ENCODE data around the gene GNG13. TPM values are rescaled to one million over a fixed set of nuclear protein-coding genes. Genes with fewer than 3 reads are reported as not detected.
"Not testable (repeated sequence)": the region's sequence is repeated elsewhere in the genome, so short reads cannot be mapped to it uniquely, and the experiment has no call there.

Gene GNG13
- total RNA-seq, 2 experiments from 2014 or later: not detected

DNA sequence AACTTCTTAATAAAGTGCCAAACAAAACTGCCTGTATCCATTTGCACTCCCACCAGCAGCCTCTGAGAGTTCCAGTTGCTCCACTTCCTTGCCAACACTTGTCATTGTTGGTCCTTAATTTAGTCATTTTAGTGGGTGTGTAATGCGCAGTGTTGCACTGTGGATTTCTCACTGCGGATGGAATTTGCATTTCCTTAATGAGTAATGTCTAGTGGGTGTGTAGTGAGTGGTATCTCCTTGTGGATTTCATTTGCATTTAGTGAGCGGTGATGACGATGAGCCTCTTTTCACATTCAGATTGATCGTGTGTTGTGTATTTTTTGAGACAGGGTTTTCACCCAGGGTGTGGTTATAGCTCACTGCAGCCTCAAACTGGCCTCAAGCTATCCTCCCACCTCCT lies 44.1 kb downstream of the GNG13 start:
- Mint-ChIP-seq H3K4me3 (no peak overlapping the region), H3K27me3 (ENCODE audit: low read depth) (peaks cover 4% of the 10 kb centered on the region), H3K36me3 (ENCODE audit: low read depth) (no peaks in the 10 kb centered on the region), H3K4me1 (ENCODE audit: low read depth) (peaks cover 1% of the 10 kb centered on the region), H3K27ac (no peak overlapping the region), H3K9me3 (peaks cover 2% of the 10 kb centered on the region)
- intact Hi-C loops (cut with micrococcal nuclease): no loop called here
- CTCF ChIA-PET: interaction anchor here (0.7 to 1.3 kb wide), 2 partner anchors 44 to 735 kb away, joined by 3 to 5 read pairs; no protein-coding TSS in a partner anchor
- no peak for DNase-seq

DNA sequence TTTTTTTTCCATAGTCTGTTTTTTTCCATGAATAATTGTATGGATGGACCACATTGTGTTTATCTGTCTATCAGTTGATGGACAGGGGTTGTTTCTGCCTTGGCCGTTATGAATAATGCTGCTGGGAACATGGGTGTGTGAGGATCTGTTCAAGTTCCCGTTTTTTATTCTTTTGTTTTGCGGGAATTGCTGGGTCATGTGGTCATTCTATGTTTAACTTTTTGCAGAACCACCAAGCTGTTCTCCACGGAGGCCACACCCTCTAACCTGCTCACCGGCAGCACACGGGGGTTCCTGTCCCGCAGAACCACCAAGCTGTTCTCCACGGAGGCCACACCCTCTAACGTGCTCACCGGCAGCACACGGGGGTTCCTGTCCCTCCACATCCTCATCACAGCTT lies 45.9 kb downstream of the GNG13 start:
- H3K27ac Mint-ChIP-seq: no peak overlapping the region
- DNase-seq: no peak
- intact Hi-C loops (cut with micrococcal nuclease): no loop called here
- H3K9me3 Mint-ChIP-seq: peaks cover 2% of the 10 kb centered on the region
- no peak overlapping the region for H3K4me3 Mint-ChIP-seq
- no peaks in the 10 kb centered on the region for H3K36me3 Mint-ChIP-seq (ENCODE audit: low read depth)
- peaks cover 4% of the 10 kb centered on the region for H3K27me3 Mint-ChIP-seq (ENCODE audit: low read depth)
- H3K4me1 Mint-ChIP-seq (ENCODE audit: low read depth): peaks cover 1% of the 10 kb centered on the region
- CTCF ChIA-PET: interaction anchor here (0.6 kb wide), 1 partner anchor 66 kb away, joined by 4 read pairs; no protein-coding TSS in a partner anchor

DNA sequence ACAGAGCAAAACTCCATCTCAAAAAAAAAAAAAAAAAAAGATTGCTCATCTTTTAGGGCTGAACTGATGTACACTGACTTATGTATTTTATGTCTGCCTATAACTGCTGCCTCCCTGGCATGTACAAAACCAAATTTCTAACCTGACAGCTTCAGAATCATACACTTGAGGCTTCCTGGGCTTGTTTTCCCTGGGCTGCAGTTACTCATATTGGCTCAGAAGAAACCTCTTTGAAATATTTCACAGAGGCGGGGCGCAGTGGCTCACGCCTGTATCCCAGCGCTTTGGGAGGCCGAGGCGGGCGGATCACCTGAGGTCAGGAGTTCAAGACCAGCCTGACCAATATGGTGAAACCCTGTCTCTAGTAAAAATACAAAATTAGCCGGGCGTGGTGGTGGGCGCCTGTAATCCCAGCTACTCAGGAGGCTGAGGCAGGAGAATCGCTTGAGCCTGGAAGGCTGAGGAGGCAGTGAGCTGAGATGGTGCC lies 46.4 kb downstream of the GNG13 start:
- CTCF ChIA-PET: interaction anchor here (0.6 kb wide), 1 partner anchor 66 kb away, joined by 4 read pairs; no protein-coding TSS in a partner anchor
- H3K27me3 Mint-ChIP-seq (ENCODE audit: low read depth); H3K36me3 Mint-ChIP-seq (ENCODE audit: low read depth); H3K4me1 Mint-ChIP-seq (ENCODE audit: low read depth); H3K27ac Mint-ChIP-seq; H3K4me3 Mint-ChIP-seq; DNase-seq; intact Hi-C loops (cut with micrococcal nuclease); H3K9me3 Mint-ChIP-seq: not testable (repeated sequence)

DNA sequence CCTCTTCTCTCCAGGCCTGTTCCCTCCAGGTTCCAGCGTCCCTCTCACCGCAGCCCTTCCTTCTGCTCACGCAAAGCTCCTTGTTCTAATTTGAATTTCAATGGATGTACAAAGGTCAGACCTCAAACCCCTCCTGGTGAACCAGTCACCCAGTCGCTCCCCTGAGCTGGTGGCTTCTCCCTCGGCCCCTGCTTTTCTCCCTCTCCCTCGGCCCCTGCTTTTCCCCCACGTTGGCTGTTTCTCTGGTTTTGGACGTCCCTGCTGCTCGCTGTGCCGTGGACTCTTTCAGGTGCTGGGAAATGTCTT lies 48.6 kb downstream of the GNG13 start:
- H3K4me3 Mint-ChIP-seq: no peak overlapping the region
- H3K27ac Mint-ChIP-seq: no peak overlapping the region
- intact Hi-C loops (cut with micrococcal nuclease): no loop called here
- peaks cover 2% of the 10 kb centered on the region for H3K9me3 Mint-ChIP-seq
- CTCF ChIA-PET: interaction anchor here (0.6 kb wide), 2 partner anchors 38 to 40 kb away, joined by 3 read pairs; no protein-coding TSS in a partner anchor
- H3K4me1 Mint-ChIP-seq (ENCODE audit: low read depth): peaks cover 1% of the 10 kb centered on the region
- no peak for DNase-seq
- H3K36me3 Mint-ChIP-seq (ENCODE audit: low read depth): no peaks in the 10 kb centered on the region
- H3K27me3 Mint-ChIP-seq (ENCODE audit: low read depth): no peaks in the 10 kb centered on the region

DNA sequence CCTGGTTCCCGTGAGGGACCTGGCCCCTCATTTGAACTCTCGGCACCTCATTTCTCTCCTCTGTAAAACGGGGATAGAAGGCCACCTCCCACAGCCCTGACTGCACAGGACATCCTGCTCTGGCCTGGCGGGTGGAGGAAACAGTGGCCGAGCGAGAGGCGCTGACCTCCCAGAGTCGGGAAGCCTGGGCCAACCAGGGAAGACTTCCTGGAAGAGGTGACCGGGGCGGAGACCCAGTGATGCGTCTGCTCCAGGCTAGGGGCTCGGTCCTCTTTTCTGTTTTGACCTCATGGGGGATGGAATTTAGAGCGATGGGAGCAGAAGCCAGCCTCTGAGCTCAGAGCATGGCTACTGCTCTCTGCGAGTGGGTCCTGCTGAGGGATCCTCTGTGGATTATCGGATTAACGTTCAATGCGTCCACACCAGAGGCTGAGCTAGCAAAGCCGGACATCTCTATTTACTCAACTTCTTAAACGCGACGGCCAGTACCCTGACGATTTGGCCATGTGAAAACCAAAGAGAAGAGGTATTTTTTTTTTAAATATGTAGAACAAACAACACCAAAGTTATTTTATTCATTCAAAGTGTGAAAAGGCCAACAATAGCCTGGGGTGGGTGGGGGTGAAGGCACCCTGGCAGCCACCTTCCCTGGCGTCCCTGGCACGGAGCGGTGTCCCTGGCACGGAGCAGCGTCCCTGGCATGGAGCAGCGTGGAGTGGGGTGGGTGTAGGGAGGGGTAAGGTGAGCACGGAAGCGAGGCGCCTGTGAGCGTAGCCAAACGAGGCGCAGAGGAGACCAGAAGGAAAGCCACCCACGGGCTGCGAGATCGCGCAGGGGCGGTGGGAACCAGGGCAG lies 49.2 kb downstream of the GNG13 start:
- Mint-ChIP-seq H3K4me3 (no peak overlapping the region), H3K27ac (no peak overlapping the region), H3K27me3 (ENCODE audit: low read depth) (no peaks in the 10 kb centered on the region), H3K4me1 (ENCODE audit: low read depth) (peaks cover 1% of the 10 kb centered on the region), H3K9me3 (peaks cover under 1% of the 10 kb centered on the region), H3K36me3 (ENCODE audit: low read depth) (no peaks in the 10 kb centered on the region)
- intact Hi-C loops (cut with micrococcal nuclease): no loop called here
- CTCF ChIA-PET: interaction anchor here (0.6 kb wide), 1 partner anchor 38 kb away, joined by 3 read pairs; no protein-coding TSS in a partner anchor
- no peak for DNase-seq

DNA sequence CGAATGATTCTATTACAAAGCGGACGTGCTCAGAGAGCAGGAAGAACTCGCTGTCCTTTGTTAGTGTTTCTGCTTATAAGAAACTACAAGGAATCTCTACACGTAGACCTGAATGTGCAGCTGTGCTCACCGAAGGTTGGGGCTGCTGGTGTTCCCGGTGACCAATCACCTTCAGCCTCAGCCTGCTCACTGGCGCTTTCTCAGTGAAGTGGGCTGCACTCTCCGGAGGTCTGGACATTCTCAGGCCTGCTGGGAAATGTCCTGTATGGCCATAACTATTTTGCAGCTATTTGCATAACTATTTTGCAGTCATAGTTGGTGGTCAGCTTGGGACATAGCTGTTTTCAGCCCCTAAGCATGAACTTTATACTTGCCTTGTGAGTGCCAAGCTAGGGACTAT lies 50.0 kb downstream of the GNG13 start:
- Mint-ChIP-seq H3K9me3 (no peaks in the 10 kb centered on the region), H3K4me1 (ENCODE audit: low read depth) (peaks cover 1% of the 10 kb centered on the region), H3K27ac (no peak overlapping the region)

DNA sequence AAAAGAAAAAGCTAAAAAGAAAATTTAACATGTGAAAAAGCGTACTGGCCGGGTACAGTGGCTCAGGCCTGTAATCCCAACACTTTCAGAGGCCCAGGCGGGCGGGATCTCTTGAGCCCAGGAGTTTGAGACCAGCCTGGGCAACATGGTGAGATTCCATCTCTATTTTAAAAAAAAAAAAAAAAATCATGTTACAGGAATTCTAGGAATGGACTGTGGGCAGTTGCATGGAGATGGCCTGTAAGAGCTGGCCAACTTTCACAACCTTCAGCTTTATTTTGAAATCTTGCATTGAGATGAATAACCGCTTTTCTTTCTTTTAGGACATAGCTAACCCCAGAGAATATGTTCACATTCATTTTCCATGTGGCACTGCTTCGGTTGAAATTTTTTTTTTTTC lies 51.5 kb downstream of the GNG13 start:
- H3K36me3 Mint-ChIP-seq (ENCODE audit: low read depth): no peaks in the 10 kb centered on the region
- intact Hi-C loops (cut with micrococcal nuclease): no loop called here
- CTCF ChIA-PET: interaction anchor here (1.0 kb wide), 1 partner anchor 37 kb away, joined by 5 read pairs; no protein-coding TSS in a partner anchor
- H3K9me3 Mint-ChIP-seq: no peaks in the 10 kb centered on the region
- H3K27ac Mint-ChIP-seq: no peak overlapping the region
- no peak for DNase-seq
- H3K4me1 Mint-ChIP-seq (ENCODE audit: low read depth): no peaks in the 10 kb centered on the region
- H3K4me3 Mint-ChIP-seq: no peak overlapping the region
- no peaks in the 10 kb centered on the region for H3K27me3 Mint-ChIP-seq (ENCODE audit: low read depth)

More for the DNA sequence above, 50.0 kb downstream of the GNG13 start:
- no peaks in the 10 kb centered on the region for H3K36me3 Mint-ChIP-seq (ENCODE audit: low read depth)
- H3K4me3 Mint-ChIP-seq: no peak overlapping the region
- no peaks in the 10 kb centered on the region for H3K27me3 Mint-ChIP-seq (ENCODE audit: low read depth)
- intact Hi-C loops (cut with micrococcal nuclease): no loop called here
- no peak for DNase-seq
- CTCF ChIA-PET: no interaction called here

Small RNA genes lying within 50 kb of the gene (microRNA-seq; reads per million reads assigned to microRNA genes)
- gene MIR662 (ENCODE audit: borderline microRNAs expressed, borderline replicate concordance): not detected

Other genes starting within 250 kb of the GNG13 start
- not detected for gene PRR35, start 240.3 kb downstream of the GNG13 start, total RNA-seq
- under 1 TPM; 0.60 to 0.67 TPM for gene NHLRC4, start 233.7 kb downstream of the GNG13 start, total RNA-seq
- gene PIGQ, start 230.8 kb downstream of the GNG13 start, total RNA-seq: 10 to 100 TPM; 18.6 to 19.2 TPM
- 1 to 10 TPM; 6.3 to 7.3 TPM for gene RAB40C, start 210.7 kb downstream of the GNG13 start, total RNA-seq
- gene WFIKKN1, start 169.7 kb downstream of the GNG13 start, total RNA-seq: under 1 TPM; 0.10 to 0.25 TPM
- gene METTL26, start 164.4 kb downstream of the GNG13 start, total RNA-seq: 100 to 1,000 TPM; 121 to 122 TPM
- gene MCRIP2, start 158.9 kb downstream of the GNG13 start, total RNA-seq: 10 to 100 TPM; 31.5 to 35.2 TPM
- 10 to 100 TPM; 65.9 to 66.9 TPM for gene WDR90, start 151.4 kb downstream of the GNG13 start, total RNA-seq
- 10 to 100 TPM; 81.9 to 84.0 TPM for gene RHOT2, start 132.6 kb downstream of the GNG13 start, total RNA-seq
- under 1 TPM; 0.60 to 0.94 TPM for gene RHBDL1, start 125.1 kb downstream of the GNG13 start, total RNA-seq
- 10 to 100 TPM; 40.3 to 44.1 TPM for gene STUB1, start 120.3 kb downstream of the GNG13 start, total RNA-seq
- gene JMJD8, start 116.4 kb downstream of the GNG13 start, total RNA-seq: 10 to 100 TPM; 18.2 to 20.5 TPM
- gene WDR24, start 110.3 kb downstream of the GNG13 start, total RNA-seq: 10 to 100 TPM; 17.4 to 17.7 TPM
- gene FBXL16, start 94.9 kb downstream of the GNG13 start, total RNA-seq: 1 to 10 TPM; 3.7 to 5.7 TPM
- gene METRN, start 85.6 kb downstream of the GNG13 start, total RNA-seq: 10 to 100 TPM in 1 of 2 experiments, 1 to 10 TPM in 1; 8.2 to 11.0 TPM
- 10 to 100 TPM; 21.5 to 24.3 TPM for gene ANTKMT, start 79.6 kb downstream of the GNG13 start, total RNA-seq
- 1 to 10 TPM; 1.2 to 1.3 TPM for gene CCDC78, start 74.3 kb downstream of the GNG13 start, total RNA-seq
- gene HAGHL, start 73.6 kb downstream of the GNG13 start, total RNA-seq: 1 to 10 TPM; 6.5 to 7.7 TPM
- gene CIAO3, start 59.7 kb downstream of the GNG13 start, total RNA-seq: 10 to 100 TPM; 32.7 to 34.3 TPM
- not detected for gene MSLN, start 40.0 kb downstream of the GNG13 start, total RNA-seq
- 1 to 10 TPM; 6.8 to 7.2 TPM for gene RPUSD1, start 12.4 kb downstream of the GNG13 start, total RNA-seq
- gene CHTF18, start 12.1 kb downstream of the GNG13 start, total RNA-seq: 100 to 1,000 TPM; 126 to 127 TPM
- gene LMF1, start 170.2 kb upstream of the GNG13 start, total RNA-seq: 10 to 100 TPM; 11.5 to 12.3 TPM
- gene SOX8, start 181.0 kb upstream of the GNG13 start, total RNA-seq: 1 to 10 TPM in 1 of 2 experiments, under 1 TPM in 1; 0.74 to 1.0 TPM